Ammon's horn (tissue), 1 donor: Measurements from ENCODE around the gene QKI.
"Not testable (repeated sequence)": the region's sequence is repeated elsewhere in the genome, so short reads cannot be mapped to it uniquely, and the experiment has no call there.

Experiments used
- DNase-seq: peaks from one replicate; pipeline ENCODE4 v3.0.0-alpha.2; 2016; ENCODE audit warnings: low spot score

Gene QKI

DNA sequence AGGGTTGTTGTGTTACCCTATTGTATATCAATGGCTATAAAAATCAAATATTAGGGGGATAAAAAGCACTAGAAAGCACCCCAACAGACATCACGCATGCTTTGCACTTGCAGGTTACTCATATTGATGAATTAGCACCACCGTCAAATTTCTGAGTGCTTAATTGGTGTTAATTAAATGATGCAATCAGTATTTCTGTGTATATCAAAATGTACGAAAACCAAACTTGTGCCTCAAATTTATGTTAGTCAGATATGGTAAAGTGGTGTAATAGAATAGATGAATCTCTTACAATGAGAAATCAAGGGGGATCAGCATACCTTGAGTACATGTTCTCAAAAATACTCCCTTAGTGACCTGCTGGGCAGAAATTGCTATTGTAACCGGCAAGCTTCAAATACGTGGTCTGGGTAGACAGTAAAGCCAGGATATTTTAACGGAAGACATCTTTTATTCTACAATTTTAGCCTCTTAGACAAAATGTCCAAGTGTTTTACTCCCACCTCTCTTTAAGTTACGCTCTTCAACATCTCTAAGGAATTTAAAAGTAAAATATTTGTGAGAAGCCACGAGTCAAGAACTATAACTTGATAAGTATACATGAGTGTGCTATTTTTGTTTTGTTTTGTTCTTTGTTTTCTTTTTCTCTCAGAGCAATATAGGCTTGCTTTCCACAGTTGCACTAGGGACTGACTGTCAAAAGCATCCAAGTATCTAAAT, 166.0 kb downstream of the QKI start:
- DNase-seq: no peak

DNA sequence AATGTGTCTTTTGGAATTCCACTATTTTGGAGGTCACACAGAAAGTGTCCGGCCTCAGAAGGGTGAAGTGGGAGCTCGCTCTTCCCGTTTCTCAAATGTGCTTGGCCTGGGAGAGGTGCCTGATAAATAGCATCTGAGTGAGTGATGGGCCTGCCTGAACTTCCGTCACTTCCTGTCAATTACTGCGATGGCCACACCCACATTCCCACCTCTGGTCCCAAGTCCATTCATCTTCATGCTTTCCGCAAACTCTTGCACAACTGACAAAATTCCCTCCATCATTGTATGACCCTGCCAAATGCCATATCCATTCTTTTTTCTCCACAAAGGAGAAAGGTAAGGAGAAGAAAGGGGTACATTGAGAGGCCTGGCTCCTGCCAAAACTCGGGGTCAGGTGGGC, 169.0 kb downstream of the QKI start:
- DNase-seq: no peak

DNA sequence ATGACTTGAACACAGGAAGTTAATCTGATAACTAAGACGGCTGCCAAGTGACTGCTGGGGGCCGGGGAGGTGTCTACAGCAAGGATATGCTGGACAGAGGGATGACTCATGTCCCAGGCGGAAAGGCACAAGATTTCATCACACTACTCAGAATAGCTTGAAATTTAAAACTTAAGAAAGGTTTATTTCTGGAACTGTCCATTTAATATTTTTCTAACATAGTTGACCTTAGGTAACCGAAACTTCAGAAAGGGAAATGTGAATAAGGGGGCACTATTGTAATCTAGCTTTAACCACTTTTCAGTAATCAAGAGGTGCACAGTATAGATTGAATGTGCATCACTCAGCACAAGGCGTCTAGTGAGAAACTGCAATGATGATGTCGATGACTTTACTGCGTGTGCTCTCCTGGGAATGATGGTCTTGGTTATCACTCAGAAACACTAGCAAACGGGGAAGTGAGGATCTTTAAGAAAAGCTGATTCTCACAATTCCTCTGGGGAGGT, 171.5 kb downstream of the QKI start:
- DNase-seq: no peak

DNA sequence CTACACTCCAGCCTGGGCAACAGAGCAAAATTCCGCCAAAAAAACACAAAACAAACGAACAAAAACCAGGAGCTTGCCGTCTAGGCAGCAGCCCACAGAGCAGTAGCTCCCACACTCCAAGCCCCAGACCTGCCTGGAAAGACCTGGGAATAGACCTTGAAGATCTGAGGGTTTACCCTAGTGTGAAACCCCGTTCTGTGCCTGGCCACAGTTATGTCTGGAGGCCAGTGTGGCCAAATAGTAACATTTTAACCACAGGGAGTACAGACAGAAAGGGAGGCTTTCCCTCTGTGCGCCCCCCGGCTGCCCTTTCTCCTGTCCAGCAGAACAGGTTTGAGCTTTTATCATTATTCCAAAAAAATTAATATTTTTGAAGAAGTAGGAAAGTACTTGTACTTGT, 172.4 kb downstream of the QKI start:
- DNase-seq: no peak

DNA sequence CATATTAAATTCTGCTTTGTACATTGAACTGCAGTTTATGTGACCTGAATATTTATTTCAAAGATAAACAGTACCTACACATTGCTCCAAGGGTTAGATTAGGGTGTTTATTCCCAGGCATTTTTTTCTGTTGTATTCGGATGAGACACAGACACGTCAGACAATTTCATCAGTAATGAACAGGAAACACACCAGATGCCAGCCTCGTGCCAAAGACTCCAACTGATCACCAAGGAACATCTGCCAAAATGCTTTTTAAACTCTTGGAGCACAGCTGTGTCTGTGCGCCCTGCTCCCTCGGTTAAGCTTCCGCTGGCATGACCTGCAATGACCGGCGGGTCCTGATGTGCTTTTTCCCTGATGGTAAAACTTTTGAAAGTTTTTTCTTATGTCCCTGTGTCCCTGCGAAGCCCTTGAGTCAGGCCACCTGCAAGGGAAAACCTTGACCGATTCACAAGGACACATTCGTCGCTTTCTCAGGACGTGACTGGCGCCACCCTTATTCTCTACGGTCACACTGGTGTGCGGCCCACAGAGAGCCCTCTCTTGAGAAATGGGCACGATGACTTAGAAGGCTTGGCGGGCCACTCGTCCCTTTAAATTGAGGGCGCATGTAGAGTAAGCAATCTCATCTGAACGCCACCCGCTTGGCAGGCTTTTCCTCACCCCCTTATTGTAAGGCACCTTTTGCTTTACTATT, 173.9 kb downstream of the QKI start:
- DNase-seq: no peak

DNA sequence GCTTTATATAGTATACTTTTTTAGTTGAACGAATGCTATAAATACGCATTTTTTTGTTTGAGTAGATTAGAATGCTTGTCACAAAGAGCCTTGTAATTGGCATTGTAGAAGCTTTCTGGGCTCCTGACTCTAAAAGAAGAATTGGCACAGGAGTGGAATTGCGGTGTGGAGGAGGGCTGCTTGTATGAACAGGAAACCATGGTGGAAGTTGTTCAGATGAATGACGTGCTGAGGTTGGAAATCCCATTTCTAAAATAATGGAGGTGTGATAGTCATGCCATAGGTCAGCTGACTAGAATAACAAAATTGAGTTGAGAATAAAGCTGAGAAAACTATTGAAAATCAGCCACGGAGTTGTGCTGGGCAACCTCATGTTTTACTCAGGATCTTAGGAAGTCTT, 174.9 kb downstream of the QKI start:
- DNase-seq: no peak

DNA sequence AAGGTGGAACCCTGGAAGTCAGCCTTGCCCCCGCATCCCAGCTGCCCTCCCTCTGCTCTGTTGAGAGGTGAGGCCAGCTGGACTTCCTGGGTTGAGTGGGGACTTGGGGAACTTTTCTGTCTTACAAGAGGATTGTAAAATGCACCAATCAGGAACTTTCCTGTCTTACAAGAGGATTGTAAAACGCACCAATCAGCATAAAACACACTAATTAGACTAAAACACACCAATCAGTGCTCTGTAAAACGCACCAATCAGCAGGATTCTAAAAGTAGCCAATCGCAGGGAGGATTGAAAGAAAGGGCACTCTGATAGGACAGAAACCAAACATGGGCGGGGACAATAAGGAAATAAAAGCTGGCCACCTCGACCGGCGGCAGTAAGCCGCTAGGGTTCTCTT, 175.6 kb downstream of the QKI start:
- DNase-seq: not testable (repeated sequence)

DNA sequence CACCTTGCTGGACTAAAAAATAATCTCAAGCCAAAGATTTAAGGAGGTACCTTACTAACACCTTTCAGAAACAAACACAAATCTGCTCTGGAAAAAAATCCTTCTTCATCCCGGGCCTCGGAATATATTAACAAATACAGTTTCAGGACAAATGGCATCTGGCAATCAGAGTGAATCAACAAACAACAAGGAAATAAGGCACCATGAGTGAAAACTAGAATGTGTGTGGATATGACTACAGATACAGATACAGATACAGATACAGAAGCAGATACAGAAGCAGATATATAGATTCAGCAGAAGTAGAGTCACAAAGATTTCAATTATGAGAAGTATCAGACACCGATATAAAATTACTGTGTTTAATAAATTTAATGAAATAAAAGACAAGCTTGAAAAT, 178.4 kb downstream of the QKI start:
- DNase-seq: no peak

DNA sequence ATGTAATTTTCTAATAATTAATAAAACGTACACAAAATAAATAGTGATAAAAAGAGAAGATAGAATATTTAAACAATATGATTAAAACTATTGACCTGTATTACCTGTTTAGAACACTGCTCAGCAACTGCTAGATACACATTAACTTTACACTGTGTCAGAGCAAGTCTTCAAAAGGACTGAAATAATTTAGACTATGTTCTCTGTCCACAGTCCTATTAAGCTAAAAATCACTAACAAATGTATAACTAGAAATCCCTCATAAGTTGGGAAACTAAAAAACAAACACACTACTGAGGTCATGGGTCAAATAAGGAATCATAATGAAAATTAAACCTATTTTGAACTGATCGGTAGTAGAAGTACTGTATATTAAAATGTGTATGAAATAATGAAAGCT, 181.7 kb downstream of the QKI start:
- no peak for DNase-seq

DNA sequence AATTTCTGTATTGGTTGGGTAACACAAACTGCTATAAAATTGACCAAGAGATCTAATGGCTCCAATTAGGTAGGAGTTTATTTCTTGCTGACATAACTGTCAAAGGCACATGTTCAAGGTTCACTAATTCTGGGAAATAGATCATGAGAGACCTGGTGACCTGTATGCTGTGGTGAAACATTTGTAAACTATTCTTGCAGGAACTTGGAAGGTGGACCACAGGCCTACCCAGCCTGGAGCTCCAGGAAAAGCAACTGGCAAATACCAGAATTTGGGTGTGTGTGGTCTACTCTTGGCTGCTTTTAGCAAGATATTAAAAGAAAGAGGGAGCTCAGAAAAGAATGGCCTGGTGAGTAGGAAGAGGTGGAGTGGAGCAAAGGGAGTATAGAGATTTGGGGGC, 184.6 kb downstream of the QKI start:
- DNase-seq: no peak

DNA sequence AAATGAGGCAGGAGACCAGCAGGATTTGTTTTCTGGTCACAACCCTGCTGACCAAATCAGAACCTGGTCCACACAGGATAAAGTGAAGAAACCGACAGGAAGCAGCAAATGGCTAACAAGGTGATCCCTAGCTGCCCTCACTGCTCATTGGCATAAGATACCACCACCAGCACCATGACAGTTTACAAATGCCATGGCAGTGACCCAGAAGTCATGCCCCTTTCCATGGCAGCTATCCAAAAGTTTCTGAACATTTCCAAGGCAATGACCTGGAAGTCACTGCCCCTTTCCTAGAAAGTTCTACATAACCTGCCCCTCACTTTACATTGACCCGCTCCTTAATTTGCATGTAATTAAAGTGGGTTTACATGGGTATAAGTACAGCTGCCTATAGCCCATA, 185.2 kb downstream of the QKI start:
- no peak for DNase-seq

DNA sequence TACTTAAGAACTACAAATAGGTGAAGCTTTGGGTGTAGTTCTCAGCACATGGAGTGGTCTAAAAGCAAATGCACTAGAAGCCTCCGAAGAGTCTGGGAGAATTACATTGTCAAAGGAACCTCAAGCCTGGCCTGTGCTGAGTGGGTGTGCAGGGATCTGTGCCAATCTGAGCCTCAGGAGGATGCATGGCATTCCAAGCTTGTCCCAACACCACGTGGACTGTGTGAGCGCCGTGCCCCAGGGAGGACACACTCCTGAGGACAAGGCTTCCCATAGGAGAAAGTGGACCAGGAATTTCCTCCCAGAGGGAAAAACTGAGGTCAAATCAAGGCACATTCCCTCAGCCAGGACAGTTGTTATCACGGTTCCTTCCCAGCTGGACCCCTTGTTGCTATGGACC, 185.8 kb downstream of the QKI start:
- no peak for DNase-seq

DNA sequence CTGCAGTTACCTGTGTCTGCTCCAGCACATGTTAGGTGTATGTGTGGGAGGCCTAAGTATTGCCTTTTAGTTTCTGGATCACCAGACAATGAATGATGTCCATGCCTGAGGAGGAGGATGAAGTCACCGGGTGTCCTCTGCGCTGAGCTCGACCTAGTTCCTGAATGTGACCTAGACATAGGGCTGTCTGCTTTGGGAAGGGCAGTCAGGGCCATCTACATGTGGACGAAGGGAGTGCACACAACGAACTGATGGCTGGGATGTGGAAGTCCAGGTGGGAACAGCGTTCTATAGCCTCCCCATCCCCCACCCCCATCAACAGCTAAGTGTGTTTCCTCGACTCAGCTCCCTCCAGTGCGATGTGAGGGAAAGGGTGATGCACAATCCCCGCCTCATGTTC, 186.3 kb downstream of the QKI start:
- DNase-seq: no peak

DNA sequence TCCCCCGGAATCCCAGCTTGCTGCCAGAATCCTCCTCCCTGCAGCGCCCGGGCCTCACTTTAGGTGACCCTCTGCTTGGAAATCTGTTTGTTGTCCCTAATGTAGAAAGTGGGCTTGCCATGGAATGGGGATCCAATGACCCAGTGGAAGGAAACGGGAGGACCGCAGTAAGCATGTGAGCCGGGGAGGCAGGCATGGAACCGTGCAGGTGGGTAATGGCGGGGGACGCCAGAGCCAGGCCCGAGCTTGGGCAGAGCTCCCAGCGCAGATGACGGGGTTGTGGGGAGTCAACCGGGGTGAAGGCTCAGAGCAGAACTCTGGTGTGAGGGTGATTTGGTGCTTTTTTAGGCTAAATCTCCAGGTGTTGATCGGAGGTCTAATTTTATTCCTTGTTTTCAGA, 188.3 kb downstream of the QKI start:
- DNase-seq: no peak

DNA sequence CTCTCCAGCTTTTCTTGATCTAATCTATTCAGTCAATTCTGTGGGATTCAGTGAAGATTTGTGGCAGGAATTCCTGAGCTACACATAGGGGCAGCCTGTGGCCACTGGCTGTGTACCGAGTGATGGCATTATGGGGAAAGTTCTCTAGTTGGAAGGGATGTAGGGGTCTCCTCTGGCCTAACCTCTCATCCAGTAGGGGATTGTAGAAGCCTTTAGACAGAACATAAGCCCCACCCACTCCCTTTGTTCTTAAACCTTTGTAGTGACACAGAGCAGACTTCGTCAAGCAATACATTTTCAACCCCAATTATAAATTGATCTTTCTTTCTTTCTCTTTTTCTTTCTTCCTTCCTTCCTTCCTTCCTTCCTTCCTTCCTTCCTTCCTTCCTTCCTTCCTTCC, 188.9 kb downstream of the QKI start:
- no peak for DNase-seq

DNA sequence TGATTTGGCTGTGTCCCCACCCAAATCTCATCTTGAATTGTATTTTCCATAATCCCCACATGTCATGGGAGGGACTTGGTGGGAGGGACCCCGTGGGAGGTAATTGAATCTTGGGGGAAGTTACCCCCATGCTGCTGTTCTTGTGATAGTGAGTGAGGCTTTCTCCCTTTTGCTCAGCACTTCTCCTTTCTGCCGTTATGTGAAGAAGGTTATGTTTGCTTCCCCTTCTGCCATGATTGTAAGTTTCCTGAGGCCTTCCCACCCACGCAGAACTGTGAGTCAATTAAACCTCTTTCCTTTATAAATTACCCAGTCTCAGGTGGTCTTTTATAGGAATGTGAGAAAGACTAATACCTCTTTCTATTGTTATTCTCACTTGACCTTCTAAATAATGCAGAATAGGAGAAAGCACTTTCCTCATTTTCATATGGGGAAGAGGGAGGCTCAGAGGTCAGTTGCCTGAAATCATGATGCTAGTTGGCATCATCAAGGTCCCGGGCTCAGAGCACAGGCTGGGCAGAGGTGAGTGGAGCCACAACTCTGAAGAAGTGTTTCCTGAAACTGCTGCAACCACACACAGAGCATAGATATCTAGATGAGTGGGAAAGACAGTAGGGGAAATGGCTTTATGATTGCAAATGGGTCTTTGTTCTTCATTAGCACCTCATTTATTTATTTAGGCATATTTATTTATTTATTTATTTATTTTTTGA, 191.0 kb downstream of the QKI start:
- DNase-seq: no peak

DNA sequence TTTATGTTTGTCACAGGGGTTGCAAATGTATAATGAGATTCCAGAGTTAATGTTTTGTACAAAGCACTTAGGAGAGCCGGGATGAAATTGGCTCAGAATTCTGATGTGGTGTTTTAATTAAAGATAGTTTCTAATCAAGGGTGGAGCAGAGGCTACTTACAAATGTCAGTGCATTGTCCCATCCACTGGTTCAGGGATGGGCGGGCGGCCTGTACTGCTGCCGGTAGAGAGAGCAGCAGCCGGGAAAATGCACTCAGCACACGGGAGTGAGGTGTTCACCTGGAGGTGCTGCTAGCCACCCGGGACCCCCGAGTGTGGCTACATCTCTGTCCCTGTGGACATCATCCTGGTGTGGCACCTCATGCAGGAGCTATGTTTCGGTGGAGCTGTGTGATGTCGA, 193.3 kb downstream of the QKI start:
- DNase-seq: no peak

DNA sequence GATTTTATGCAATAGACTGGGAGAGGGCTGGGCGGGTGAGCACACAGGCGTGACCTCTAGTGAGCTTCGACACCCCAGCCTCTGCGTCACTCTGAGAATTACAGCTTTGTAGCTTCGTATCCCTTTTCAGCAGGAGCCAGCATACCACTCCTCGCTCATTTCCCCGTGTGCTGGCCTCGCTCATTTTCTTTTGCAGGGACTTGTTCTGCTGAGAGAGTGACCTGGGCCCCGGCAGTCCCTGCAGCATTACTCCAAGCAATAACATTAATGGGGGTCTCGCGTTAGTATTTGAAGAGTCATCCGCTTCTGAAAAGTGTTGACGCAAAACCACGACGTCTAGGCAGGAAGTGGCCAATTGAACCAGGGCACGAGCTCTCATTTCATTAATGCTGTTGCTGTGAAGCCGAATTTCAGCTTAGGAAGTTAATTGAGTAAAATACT, 193.7 kb downstream of the QKI start:
- DNase-seq: no peak

DNA sequence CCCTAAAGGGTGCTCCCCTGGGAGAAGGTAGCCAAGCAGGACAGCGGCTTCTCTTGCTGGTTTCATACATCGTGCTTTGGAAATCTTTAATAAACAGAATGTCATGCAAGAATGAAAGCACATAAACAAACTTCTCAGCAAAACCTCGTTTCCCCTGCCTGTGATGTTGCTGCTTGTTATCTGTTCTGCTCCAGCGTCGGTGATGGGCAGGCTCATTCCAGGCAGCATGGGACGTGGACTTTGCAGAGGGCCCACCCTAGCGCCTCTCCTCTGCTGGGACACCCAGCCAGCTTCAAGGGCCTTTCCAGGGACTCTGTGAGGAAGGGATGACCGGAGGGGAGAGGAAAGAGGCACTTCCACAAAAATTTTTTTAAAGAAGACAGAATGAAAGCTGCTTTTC, 197.7 kb downstream of the QKI start:
- DNase-seq: no peak

DNA sequence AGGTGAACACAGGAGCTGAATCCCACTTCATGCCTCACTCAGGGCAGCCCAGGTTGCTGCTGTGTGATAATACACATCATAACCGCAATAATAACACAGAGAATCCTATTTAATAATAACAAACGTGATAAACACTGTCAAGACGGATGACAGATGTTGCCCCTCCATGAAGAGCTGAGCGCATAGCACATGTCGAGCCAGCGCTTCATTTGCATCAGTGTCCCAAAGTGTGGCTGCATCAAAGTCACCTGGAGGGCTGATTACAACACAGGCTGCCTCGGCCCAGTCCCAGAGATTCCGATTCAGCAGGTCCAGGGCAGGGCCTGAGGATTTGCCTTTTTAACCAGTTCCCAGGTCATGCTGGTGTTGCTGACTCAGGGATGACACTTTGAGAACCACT, 198.5 kb downstream of the QKI start:
- no peak for DNase-seq

DNA sequence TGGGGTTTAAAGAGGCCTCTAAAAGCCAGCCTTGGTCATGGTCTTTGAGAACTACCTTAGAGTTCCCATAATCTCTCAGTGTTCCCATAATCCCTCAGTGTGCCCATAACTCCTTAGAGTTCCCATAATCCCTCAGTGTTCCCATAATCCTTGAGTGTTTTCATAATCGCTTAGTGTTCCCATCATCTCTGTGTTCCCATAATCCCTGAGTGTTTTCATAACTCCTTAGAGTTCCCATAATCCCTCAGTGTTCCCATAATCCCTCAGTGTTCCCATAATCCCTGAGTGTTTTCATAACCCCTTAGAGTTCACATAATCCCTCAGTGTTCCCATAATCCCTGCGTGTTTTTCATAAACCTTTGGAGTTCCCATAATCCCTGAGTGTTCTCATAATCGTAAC, 199.2 kb downstream of the QKI start:
- DNase-seq: no peak

DNA sequence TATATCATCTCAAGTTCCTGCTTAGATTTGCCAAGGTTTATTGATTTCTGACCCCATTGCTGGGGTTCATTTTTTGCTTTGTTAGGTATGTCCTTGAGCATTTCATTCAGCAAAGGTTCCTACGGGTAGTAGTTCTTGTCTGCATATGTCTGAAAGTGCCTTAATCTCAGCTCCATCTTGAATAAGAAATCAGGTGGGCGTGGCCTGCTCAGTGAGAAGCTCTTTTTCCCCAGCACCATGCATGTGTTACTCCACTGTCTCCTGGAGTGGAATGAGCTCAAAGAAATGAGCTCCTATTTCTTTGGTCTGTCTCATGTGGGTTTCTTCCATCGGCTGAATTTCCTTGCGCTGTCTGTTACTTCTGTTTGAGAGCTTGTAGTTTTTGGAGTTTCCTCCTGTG, 201.9 kb downstream of the QKI start:
- no peak for DNase-seq

DNA sequence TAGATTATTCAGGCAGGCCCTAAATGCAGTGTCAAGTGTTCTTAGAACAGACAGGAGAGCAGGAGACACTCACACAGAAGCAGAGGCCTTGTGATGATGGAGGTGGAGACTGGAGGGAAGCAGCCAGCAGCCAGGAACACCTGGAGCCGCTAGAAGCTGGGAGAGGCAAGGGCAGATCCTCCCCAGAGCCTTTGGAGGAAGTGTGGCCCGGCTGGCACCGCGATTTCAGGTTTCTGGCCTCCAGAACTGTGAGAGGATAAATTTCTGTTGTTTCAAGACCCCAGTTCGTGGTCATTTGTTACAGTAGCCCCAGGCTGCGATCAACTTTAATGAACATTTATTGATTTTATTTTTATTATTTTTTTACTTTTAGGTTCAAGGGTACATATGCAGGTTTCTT, 203.0 kb downstream of the QKI start:
- no peak for DNase-seq
